Lower leg skin (tissue), 3 donors: ENCODE measurements around the gene ABCA6.

Experiments
- CTCF ChIP-seq, 3 donors: fragments of 450-650 bp; IDR thresholded peaks; one replicate each; pipeline ENCODE4 v1.5.1; 2016; ENCODE audit warnings: antibody characterized with exemption in 3 of 3, mild to moderate bottlenecking in 3 of 3, moderate library complexity in 2 of 3
- POLR2A ChIP-seq, 2 donors: fragments of 450-650 bp; IDR thresholded peaks; one replicate each; pipeline ENCODE4 v1.6.1; 2016 to 2017; ENCODE audit warnings: antibody characterized with exemption in 2 of 2, mild to moderate bottlenecking in 1 of 2, moderate library complexity in 1 of 2

- no peak for TF ChIP-seq POLR2A (IDR thresholded peaks at IDR 0.05)
- TF ChIP-seq CTCF (IDR thresholded peaks at IDR 0.05): no peak
Observed at GRCh38 chr17:69062860-69063581, 78.7 kb downstream of the ABCA6 start.
